T47D (cell line): Measurements from ENCODE around the gene IFNLR1.

ENCODE experiments used
- DNase-seq, 2 experiments: peaks; one replicate each; pipeline versions ENCODE4 v3.0.0 to v3.0.0-alpha.2; 2011 to 2012; ENCODE audit warnings: low read depth in 1 of 2, low spot score in 1 of 2
- JUND ChIP-seq: IDR thresholded peaks from 2 replicates; pipeline ENCODE4 v1.6.1; 2012; ENCODE audit warnings: low read depth
- in situ Hi-C: cut with HindIII; loops from 2 replicates; pipeline ENCODE4 v1.10.0; 2016; ENCODE audit warnings: low sequenced_read_pairs, low pct_unique_long_range_greater_than_20kb

The IFNLR1 gene

DNA sequence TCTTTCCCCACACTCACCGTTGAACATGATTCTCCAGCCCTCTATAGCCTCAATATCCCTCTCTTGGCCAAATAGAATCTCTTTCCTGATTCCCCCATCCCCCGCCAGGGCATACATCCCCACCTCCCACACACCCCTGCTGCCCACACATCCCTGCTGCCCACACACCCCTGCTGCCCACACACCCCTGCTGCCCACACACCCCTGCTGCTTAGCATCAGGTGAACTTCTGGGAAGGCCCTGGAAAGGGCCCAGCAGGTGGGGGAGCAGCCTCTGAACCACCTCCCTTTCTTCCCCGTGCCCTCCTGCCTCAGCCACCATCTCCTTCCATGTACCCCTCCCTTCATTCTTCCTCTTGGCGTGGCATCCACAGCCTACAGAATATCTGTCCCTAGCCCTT lies 15.9 kb upstream of the IFNLR1 start:
- in situ Hi-C loops, result no loop called here
- no peak for TF ChIP-seq JUND
- no peak for DNase-seq

DNA sequence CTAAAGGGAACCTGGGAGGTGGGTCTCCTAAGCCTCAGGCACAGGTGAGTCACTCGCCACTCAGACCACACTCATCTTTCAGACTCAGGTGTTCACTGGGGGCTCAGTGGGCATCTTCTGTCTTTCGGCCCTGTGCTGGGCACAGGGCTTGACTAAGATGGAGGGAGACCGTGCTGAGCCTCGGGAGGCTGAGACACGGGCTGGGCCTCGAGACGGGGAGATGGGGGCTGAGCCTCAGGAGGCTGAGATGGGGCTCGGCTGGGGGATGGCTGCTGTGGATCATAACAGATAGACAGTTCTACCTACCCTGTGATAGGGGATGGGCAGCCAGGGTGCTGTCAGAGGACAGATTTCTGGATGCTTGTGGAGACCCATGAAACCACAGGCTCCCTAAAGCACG lies 15.5 kb upstream of the IFNLR1 start:
- in situ Hi-C loops, result no loop called here
- no peak for DNase-seq
- TF ChIP-seq JUND, result no peak

DNA sequence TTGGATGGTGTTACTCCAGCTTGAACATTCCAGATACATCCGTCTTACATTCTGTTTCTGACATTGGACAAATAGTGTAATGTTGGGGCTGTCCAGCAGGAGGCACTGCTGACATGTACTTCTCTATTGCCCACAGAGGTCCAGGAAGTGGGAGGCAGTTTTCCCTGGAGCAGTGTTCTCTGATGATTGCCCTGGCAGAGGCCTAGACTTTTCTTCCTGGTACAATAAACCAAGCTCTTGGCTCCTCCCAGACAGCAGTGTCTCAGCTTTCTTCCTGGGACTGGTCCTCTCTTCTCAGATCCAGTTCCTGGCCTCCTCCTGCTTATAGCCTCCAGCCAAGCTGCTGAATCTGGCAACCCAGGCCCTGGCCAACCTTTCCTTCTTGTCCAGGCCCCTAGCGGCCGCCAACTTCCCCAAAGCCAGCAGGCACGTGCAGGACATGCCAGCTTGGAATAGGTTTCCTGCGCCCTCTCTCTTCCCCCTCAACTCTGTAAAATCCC lies 14.9 kb upstream of the IFNLR1 start:
- in situ Hi-C loops, result no loop called here
- DNase-seq, result peak; percentile 63 to 96
- TF ChIP-seq JUND, result no peak

DNA sequence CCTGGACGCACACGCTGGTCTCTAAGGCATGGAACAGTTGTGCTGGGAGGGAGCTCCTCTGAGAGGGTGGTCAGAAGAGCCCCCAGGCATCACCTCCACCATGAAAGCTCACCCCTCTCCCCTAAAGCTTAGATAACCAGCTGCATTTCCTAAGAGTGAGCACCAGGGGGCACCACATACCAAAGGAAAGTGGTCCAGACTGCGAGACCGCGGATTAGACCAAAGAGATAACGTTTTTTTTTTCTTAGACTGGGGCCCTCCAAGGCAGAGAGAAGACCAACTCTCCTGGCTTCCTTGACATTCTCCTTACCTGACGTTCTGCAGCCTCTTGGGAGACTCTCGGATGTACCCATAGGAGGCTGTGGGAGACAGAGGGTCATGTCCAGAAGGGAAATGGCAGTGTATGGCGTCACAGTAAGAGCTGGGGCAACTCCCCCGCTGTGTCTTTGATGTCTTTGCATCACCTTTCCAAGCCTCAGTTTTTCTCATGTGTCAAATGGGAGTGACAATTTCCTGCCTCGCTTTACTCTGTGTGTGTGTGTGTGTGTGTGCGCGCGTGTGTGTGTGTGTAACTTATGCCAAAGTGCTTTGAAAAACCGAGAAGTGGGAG lies 12.3 kb upstream of the IFNLR1 start:
- in situ Hi-C loops, result no loop called here
- no peak for TF ChIP-seq JUND
- DNase-seq, result peak in 1 of 2 experiments; percentile 55

DNA sequence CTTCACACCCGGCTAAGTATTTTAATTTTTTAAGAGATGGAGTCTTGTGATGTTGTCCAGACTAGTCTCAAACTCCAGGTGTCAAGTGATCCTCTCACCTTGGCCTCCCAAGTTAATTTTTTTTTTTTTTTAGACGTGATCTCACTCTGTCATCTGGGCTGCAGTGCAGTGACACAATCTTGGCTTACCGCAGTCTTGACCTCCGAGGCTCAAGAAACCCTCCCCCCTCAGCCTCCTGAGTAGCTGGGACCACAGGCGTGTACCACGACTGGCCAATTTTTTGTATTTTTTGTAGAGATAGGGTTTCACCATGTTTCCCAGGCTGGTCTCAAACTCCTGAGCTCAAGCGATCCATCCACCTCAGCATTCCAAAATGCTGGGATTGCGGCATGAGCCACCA lies 11.7 kb upstream of the IFNLR1 start:
- DNase-seq, result no peak
- in situ Hi-C loops, result no loop called here
- TF ChIP-seq JUND, result no peak

DNA sequence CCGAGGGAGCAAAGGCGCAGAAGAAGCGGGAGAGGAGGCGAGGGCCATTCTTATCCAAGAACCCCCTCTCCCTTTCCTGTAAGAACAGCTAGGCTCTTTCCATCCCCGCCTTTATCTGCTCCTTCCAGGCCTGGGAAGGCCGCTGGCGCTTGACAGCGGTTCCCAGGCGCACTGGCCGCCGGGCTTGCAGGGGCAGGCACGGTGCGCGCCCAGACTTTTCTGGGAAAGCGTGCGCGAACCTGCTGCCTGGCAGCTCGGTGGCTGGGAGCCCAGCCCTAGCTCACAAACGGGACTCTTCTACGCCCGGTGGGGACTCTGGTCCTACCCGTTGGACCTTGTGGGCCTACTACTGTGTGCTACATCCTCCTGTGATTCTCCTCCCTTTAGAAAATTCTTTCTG lies 8.8 kb upstream of the IFNLR1 start:
- no peak for DNase-seq
- no peak for TF ChIP-seq JUND
- in situ Hi-C loops, result no loop called here

DNA sequence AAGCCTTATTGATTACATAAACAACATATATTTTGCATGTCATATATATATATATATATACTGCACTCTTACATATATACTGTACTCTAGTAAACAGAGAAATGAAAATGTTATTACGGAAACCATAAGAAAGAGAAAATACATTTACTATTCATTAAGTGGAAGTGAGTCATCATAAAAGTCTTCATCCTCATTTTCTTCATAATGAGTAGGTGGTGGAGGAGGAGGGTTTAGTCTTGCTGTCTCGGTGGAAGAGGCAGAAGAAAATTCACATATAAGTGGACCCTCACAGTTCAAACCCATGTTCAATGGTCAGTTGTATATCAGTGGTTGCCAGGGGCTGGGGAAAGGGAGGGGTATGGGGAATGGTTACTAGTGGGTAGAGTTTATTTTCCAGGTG lies 8.0 kb upstream of the IFNLR1 start:
- no peak for TF ChIP-seq JUND
- no peak for DNase-seq
- in situ Hi-C loops, result no loop called here

DNA sequence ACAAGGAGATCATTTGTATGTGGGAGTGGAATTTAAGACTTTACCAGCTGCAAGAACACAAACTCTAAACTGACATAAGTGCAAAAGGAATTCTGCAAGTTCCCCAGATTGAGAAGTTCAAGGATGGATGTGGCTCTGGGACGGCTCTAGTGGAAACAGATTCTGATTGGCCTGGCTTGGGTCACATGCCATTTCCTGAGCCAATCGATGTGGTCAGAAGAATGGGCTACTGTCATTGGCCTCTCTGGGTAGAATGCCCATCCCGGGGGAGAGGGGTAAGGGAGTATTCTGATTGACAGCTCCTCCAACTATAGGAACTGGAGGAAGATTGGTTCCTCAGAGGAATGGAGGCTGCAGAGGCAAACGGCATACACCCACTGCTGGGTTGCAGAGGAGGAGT lies 6.0 kb upstream of the IFNLR1 start:
- TF ChIP-seq JUND, result no peak
- peak in 1 of 2 experiments; percentile 44 for DNase-seq
- in situ Hi-C loops, result no loop called here

DNA sequence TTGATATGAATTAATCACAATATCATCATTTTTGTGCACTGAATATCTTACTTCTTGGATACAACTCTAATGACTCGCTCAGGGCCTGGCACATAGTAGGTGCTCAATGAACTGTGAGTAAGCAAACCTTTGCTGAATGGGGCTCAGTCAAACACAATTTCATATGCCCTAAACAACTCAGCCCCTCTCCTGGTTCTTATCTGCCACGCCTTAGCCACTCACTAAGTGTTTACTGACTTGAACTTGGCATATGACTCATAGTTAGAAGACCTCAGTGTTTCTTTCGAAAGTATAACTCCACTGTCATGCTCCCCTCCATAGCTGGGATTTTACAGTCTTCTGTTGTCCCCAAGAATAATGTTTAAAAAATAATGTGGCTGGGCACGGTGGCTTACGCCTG lies 4.8 kb upstream of the IFNLR1 start:
- no peak for TF ChIP-seq JUND
- no peak for DNase-seq
- in situ Hi-C loops, result no loop called here

DNA sequence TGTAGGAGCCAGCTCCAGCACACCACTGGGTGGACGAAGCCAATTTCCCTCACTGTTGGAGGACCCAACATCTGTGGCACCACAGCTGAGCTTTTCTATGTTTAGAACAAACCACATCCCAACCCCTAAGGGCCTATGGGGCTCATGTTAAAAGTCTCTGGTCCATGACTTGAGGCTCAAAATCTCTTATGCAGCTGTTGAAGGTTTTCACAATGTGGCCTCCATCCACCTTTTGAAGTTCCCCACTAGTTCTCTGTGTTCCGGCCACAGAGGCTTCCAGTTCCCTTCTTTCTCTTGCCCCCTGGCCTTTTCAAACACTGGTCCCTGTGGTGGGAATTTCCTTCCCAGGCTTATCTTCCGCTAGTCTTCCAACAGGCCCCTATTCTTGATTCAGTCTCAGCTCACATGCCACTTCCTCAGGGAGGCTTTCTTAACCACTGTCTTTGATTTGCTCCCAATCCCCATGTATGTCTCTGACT lies 3.9 kb upstream of the IFNLR1 start:
- in situ Hi-C loops, result no loop called here
- DNase-seq, result no peak
- no peak for TF ChIP-seq JUND

DNA sequence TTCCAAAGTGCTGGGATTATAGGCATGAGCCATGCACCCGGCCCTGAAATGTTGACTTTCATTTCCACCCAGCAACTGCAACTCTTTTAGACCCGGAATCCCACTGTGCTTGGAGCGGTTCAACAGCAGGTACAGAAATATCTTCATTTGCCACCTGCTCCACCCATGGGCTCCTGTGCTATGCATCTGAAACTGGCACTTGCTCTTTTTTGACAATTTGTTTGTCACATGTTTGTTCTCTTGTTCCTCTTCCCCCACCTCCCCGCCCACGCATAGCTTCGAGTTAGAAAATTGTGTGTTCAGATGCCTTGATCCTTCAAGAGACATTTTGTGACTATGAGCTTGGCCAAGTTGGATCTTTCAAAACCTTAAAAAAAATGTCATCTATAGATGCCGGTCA lies 2.4 kb upstream of the IFNLR1 start:
- in situ Hi-C loops, result no loop called here
- DNase-seq, result no peak
- no peak for TF ChIP-seq JUND

DNA sequence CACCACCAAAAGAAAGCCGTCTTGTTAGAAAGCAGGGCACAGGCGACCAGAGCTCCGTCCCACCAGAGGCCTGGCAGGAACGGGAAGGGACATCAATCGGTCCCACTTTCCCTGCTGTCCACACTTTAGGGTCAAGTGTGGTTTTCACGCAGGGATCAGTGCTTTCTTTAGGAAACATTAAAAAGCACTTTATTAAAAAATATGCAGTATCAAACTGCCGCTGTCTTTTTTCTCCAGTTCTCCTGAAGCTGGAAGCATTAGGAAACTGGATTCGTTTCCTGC lies 437 bp downstream of the IFNLR1 start:
- DNase-seq, result no peak
- in situ Hi-C loops, result no loop called here
- no peak for TF ChIP-seq JUND

DNA sequence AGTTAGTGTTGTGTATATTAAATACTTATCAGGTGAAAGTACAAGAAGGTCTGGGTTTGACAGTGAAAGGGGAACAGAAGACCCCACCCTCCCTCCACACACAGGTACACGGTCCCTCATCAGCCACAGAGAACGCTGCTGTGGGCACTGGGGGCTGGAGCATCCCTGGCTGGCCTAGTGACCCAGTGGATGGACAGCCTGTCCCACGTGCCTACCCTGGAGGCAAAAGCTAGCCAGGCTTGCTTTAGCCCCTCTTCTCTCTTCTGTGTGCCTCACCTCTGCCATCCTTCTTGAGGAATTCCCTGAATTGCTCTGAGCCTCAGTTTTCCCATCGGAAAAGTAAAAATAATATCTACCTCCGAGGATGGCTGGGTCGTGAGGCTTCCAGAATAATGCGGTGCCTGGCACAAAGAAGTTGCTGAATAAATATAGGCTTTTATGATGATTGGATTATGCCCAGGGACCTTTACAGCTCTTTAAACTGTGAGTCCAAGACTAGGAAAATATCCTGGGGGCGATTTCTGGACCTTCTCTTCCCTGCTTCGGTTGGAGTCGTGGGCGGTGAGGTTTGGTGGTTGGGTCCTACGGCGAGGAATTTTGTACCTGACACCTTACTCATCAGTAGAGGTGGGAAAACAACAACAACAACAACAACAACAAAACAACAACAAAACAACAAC lies 918 bp downstream of the IFNLR1 start:
- TF ChIP-seq JUND, result no peak
- peak; percentile 17 to 47 for DNase-seq
- in situ Hi-C loops, result no loop called here

DNA sequence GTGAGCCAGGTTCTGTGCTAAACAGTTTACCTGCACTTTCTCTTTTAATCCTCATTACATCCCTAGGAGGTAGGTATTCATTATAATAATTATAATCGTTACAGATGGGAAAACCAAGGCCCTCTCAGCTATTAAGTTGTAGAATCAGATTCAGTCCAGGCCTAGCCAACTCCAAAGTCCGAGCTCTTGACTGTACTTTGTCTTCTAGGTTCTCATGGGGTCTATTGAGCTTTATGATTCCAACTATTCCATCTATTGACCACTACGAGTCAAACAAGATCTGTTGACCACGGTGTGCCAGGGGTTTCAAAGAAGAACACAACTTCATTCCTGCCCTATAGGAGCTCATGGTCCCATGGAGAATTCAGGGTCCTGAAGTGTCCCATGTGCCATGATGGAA lies 2.0 kb downstream of the IFNLR1 start:
- DNase-seq, result no peak
- no peak for TF ChIP-seq JUND
- in situ Hi-C loops, result no loop called here
